SK-N-MC (cell line): ENCODE measurements around the gene PCGF3.

Source experiments
- DNase-seq: peaks from one replicate; pipeline ENCODE4 v3.0.0-alpha.2; 2011; ENCODE audit warnings: low read depth, low spot score
- H3K27ac ChIP-seq: fragments of 200-600 bp; sonication (generic); 2 replicates; pipeline ENCODE4 v1.5.1; 2016; ENCODE audit warnings: mixed run types
- H3K36me3 ChIP-seq: fragments of 200-600 bp; sonication (generic); 2 replicates; pipeline ENCODE4 v1.6.1; 2017; ENCODE audit warnings: antibody characterized with exemption, low read length, mixed read lengths; ENCODE audit not compliant: insufficient read depth
- H3K4me3 ChIP-seq: fragments of 200-600 bp; sonication (generic); 2 replicates; pipeline ENCODE4 v1.5.1; 2016
- H3K9ac ChIP-seq: fragments of 200-600 bp; sonication (generic); 2 replicates; pipeline ENCODE4 v1.8.0; 2017; ENCODE audit warnings: mixed run types, mixed read lengths; ENCODE audit not compliant: insufficient read length
- H3K9me3 ChIP-seq: fragments of 200-600 bp; sonication (generic); 2 replicates; pipeline ENCODE4 v1.6.1; 2017; ENCODE audit warnings: low read depth, mild to moderate bottlenecking, antibody characterized with exemption, low read length, moderate library complexity, mixed read lengths
- EZH2 ChIP-seq: fragments of 200-600 bp; sonication (generic); IDR thresholded peaks from one replicate; pipeline ENCODE4 v1.6.1; 2017; ENCODE audit warnings: antibody characterized with exemption
- FOXP2 ChIP-seq: optimal IDR thresholded peaks from 2 replicates; pipeline ENCODE3; 2011; ENCODE audit warnings: mild to moderate bottlenecking, moderate library complexity; ENCODE audit not compliant: insufficient read depth; ENCODE audit errors: extremely low read length, control extremely low read depth
- POLR2AphosphoS5 ChIP-seq: IDR thresholded peaks from 2 replicates; pipeline ENCODE4 v1.6.1; 2012; ENCODE audit warnings: mild to moderate bottlenecking, low read depth, low read length, borderline replicate concordance

PCGF3 gene

GRCh38 chr4:712916-713632, 7.4 kb downstream of the PCGF3 start:
- H3K27ac ChIP-seq: no peak overlapping the region
- H3K36me3 ChIP-seq: peaks cover 45% of the 10 kb centered on the region
- no peak for DNase-seq
- no peak overlapping the region for H3K9ac ChIP-seq
- H3K9me3 ChIP-seq: no peaks in the 10 kb centered on the region
- no peak for TF ChIP-seq EZH2
- TF ChIP-seq FOXP2: no peak
- TF ChIP-seq POLR2AphosphoS5: no peak
- no peak overlapping the region for H3K4me3 ChIP-seq

DNA sequence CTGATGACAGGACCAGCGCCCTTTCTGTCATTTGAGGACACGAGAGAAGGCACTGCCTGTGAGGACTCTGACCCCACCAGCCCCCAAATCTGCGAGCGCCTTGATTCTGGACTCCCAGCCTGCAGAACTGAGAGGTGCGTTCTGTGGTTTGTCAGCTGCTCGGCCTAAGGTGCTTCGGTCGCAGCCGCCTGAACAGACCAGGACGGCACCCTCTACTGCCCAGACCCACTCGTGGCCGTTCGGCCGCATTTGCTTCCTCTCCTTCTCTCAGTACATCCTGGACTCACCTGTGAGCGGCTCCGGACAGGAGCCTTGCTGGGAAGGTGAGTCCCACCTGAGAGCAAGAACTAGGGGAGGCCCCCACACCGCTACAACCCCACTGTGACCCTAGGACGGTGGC, 8.5 kb downstream of the PCGF3 start:
- Histone ChIP-seq H3K9me3 (no peaks in the 10 kb centered on the region), H3K4me3 (no peak overlapping the region), H3K9ac (no peak overlapping the region), H3K36me3 (peaks cover 36% of the 10 kb centered on the region), H3K27ac (no peak overlapping the region)
- no peak for DNase-seq
- TF ChIP-seq FOXP2: no peak
- no peak for TF ChIP-seq POLR2AphosphoS5
- TF ChIP-seq EZH2: no peak

GRCh38 chr4:717601-718320, 12.1 kb downstream of the PCGF3 start:
- peaks cover 20% of the 10 kb centered on the region for H3K36me3 ChIP-seq
- H3K27ac ChIP-seq: no peak overlapping the region
- H3K9ac ChIP-seq: no peak overlapping the region
- no peak for DNase-seq
- TF ChIP-seq POLR2AphosphoS5 (no peak), EZH2 (no peak), FOXP2 (no peak)
- no peaks in the 10 kb centered on the region for H3K9me3 ChIP-seq
- H3K4me3 ChIP-seq: no peak overlapping the region

- Histone ChIP-seq H3K9ac (no peak overlapping the region), H3K36me3 (peaks cover 26% of the 10 kb centered on the region), H3K4me3 (no peak overlapping the region), H3K27ac (0 out of 2 replicates have a peak overlapping the region, but pooled peaks have one; percentile 13), H3K9me3 (no peaks in the 10 kb centered on the region)
- DNase-seq: no peak
- no peak for TF ChIP-seq FOXP2
Observed at GRCh38 chr4:718460-718859, 12.8 kb downstream of the PCGF3 start.

GRCh38 chr4:720111-720860, 14.7 kb downstream of the PCGF3 start:
- H3K9ac ChIP-seq: no peak overlapping the region
- TF ChIP-seq FOXP2 (no peak), POLR2AphosphoS5 (no peak), EZH2 (no peak)
- H3K9me3 ChIP-seq: no peaks in the 10 kb centered on the region
- peaks cover 14% of the 10 kb centered on the region; the same call in 1 of the 2 replicates for H3K36me3 ChIP-seq
- peak overlapping the region; percentile 51; the same call in 1 of the 2 replicates for H3K4me3 ChIP-seq
- peak overlapping the region; percentile 90 for H3K27ac ChIP-seq
- DNase-seq: no peak

DNA sequence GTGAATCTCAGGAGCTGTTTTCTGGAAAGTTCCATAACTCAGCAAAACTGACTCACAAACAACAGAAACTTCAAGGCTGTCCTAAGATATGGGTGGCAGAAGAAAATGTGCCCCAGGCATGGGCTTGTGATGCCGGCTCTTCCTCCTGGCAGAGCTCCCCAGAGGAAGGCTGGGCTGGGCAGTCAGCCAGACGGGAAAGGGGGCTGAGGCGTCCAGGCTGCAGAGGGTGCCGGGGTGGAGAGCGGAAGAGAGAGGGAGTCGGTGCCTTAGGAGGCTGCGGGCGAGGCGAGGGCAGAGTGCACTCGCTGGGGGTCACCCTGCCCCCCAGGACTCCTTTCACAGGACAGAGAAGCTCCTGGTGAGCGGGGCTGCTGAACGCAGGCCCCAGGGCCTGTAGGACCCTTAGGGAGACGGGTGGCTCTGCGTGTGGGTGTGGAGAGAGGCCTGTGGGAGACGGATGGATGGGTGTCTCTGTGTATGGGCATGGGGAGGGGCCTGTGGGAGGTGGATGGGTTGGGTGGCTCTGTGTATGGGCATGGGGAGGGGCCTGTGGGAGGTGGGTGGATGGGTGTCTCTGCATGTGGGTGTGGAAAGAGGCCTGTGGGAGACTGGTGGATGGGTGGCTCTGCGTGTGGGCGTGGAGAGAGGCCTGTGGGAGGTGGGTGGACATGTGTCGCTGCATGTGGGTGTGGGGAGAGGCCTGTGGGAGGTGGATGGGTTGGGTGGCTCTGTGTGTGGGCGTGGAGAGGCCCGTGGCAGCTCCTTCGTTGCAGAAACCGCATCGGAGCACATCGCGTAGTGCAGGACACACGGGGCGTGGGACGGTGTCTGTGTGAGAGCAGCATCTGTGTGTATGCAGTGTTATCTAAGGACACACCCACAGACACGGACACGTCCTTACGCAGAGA, 15.9 kb downstream of the PCGF3 start:
- H3K27ac ChIP-seq: peak overlapping the region; percentile 90
- peak; percentile 16 for DNase-seq
- peaks cover 14% of the 10 kb centered on the region; the same call in 1 of the 2 replicates for H3K36me3 ChIP-seq

DNA sequence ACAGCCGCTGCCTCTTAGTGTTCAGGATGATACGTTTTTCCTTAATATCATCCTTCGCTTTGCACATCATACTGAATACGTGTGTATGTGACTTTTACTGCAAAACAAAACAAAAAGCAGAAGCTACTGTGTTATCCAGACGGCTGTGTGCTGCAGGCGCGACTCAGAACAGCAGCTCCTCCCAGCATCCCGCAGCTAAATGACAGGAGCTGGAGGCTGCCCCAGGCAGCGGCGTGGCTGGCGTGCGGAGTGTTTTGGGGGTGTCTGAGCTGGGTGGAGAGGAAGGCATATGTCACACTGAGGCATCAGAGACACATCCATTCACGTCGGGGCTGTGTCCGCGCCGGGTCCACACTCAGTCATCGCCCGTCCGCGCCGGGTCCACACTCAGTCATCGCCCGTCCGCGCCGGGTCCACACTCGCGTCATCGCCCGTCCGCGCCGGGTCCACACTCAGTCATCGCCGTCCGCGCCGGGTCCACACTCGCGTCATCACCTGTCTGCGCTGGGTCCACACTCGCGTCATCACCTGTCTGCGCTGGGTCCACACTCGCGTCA, 16.6 kb downstream of the PCGF3 start:
- peak overlapping the region; percentile 90; the same call in 1 of the 2 replicates for H3K27ac ChIP-seq
- H3K9ac ChIP-seq: no peak overlapping the region
- H3K4me3 ChIP-seq: no peak overlapping the region
- H3K9me3 ChIP-seq: no peaks in the 10 kb centered on the region
- peaks cover 14% of the 10 kb centered on the region; the same call in 1 of the 2 replicates for H3K36me3 ChIP-seq
- DNase-seq: no peak
- TF ChIP-seq EZH2: no peak
- TF ChIP-seq FOXP2: no peak
- TF ChIP-seq POLR2AphosphoS5: no peak

More for the DNA sequence above, 15.9 kb downstream of the PCGF3 start:
- Histone ChIP-seq H3K9me3 (no peaks in the 10 kb centered on the region), H3K9ac (no peak overlapping the region), H3K4me3 (peak overlapping the region; percentile 51)
- TF ChIP-seq POLR2AphosphoS5 (no peak), EZH2 (no peak), FOXP2 (no peak)
